HG02973 (cell line): ENCODE results near the gene SH3TC1.

Experiments used
- ATAC-seq: cut with Tn5 transposase; IDR thresholded peaks from one replicate; pipeline ENCODE4 v1.9.1; 2021; ENCODE audit warnings: moderate library complexity; ENCODE audit not compliant: unreplicated experiment

Gene SH3TC1

GRCh38 chr4:8258552-8259212 lies 59.6 kb downstream of the SH3TC1 start:
- ATAC-seq: no peak

- no peak for ATAC-seq
Measured at GRCh38 chr4:8259743-8260430, 60.8 kb downstream of the SH3TC1 start.

- ATAC-seq: no peak
Measured at GRCh38 chr4:8260656-8261111, 61.6 kb downstream of the SH3TC1 start.

- no peak for ATAC-seq
Measured at GRCh38 chr4:8261851-8262535, 62.9 kb downstream of the SH3TC1 start.

- ATAC-seq: no peak
Measured at GRCh38 chr4:8262637-8263322, 63.7 kb downstream of the SH3TC1 start.

- ATAC-seq: no peak
Measured at GRCh38 chr4:8263397-8263796, 64.3 kb downstream of the SH3TC1 start.

GRCh38 chr4:8264106-8264505 lies 65.0 kb downstream of the SH3TC1 start:
- ATAC-seq: no peak

GRCh38 chr4:8265171-8265929 lies 66.3 kb downstream of the SH3TC1 start:
- no peak for ATAC-seq

GRCh38 chr4:8266088-8266487 lies 67.0 kb downstream of the SH3TC1 start:
- no peak for ATAC-seq

- no peak for ATAC-seq
Measured at GRCh38 chr4:8266508-8266907, 67.4 kb downstream of the SH3TC1 start.

- ATAC-seq: peak; percentile 71
Measured at GRCh38 chr4:8267077-8267476, 68.0 kb downstream of the SH3TC1 start.

- ATAC-seq: no peak
Measured at GRCh38 chr4:8268211-8268610, 69.1 kb downstream of the SH3TC1 start.

- no peak for ATAC-seq
Measured at GRCh38 chr4:8268901-8269534, 69.9 kb downstream of the SH3TC1 start.

- no peak for ATAC-seq
Measured at GRCh38 chr4:8269535-8270417, 70.7 kb downstream of the SH3TC1 start, which contains the start of gene HTRA3. Gene HTRA3 (plus strand): TSS chr4:8269754. CDS start chr4:8269969, 215 bp downstream.

GRCh38 chr4:8270418-8270771 lies 71.3 kb downstream of the SH3TC1 start:
- no peak for ATAC-seq

- ATAC-seq: no peak
Measured at GRCh38 chr4:8270912-8271815, 72.1 kb downstream of the SH3TC1 start.

- ATAC-seq: no peak
Measured at GRCh38 chr4:8271821-8272220, 72.7 kb downstream of the SH3TC1 start.
